SU-DHL-6 (cell line): ENCODE measurements around the gene SNCA.

Experiments used
- H2AFZ ChIP-seq: fragments of 200-600 bp; sonication (generic); 2 replicates; pipeline ENCODE4 v1.6.1; 2014; ENCODE audit warnings: low read depth, mild to moderate bottlenecking, moderate library complexity, mixed read lengths, antibody characterized with exemption, low read length; ENCODE audit not compliant: severe bottlenecking
- H3F3A ChIP-seq: fragments of 200-600 bp; shearing (Covaris generic); 2 replicates; pipeline ENCODE4 v1.6.0; 2016; ENCODE audit warnings: antibody characterized with exemption, mild to moderate bottlenecking; ENCODE audit not compliant: insufficient read depth
- H3K27ac ChIP-seq: fragments of 200-600 bp; sonication (generic); 2 replicates; pipeline ENCODE4 v1.5.1; 2016; ENCODE audit warnings: low read depth, mild to moderate bottlenecking, low read length, moderate library complexity, mixed read lengths
- H3K27me3 ChIP-seq: fragments of 200-600 bp; sonication (generic), shearing (Covaris generic); 2 replicates; pipeline ENCODE4 v1.6.0; 2014; ENCODE audit warnings: mild to moderate bottlenecking, low read length
- H3K36me3 ChIP-seq: fragments of 200-600 bp; sonication (generic); 2 replicates; pipeline ENCODE4 v1.6.1; 2014; ENCODE audit warnings: mild to moderate bottlenecking, low read length, mixed read lengths
- H3K4me2 ChIP-seq: fragments of 300-600, 200-600 bp; shearing (Covaris generic), sonication (generic); 2 replicates; pipeline ENCODE4 v1.6.0; 2014; ENCODE audit warnings: low read length, low read depth, mild to moderate bottlenecking; ENCODE audit not compliant: poor library complexity, severe bottlenecking
- H3K4me3 ChIP-seq: fragments of 200-600 bp; sonication (generic); 2 replicates; pipeline ENCODE4 v1.5.1; 2014; ENCODE audit warnings: antibody characterized with exemption, low read length, mild to moderate bottlenecking, mixed read lengths; ENCODE audit not compliant: insufficient read depth, poor library complexity, severe bottlenecking
- H3K79me2 ChIP-seq: fragments of 200-600 bp; sonication (generic); 2 replicates; pipeline ENCODE4 v1.6.1; 2014; ENCODE audit warnings: mild to moderate bottlenecking, low read length, moderate library complexity; ENCODE audit not compliant: insufficient read depth
- H3K9ac ChIP-seq: fragments of 200-600 bp; sonication (generic); 2 replicates; pipeline ENCODE4 v1.7.0; 2014; ENCODE audit warnings: mild to moderate bottlenecking, low read length
- H3K9me2 ChIP-seq: fragments of 200-600 bp; sonication (generic); replicated peaks from 2 replicates; pipeline ENCODE4 v1.6.1; 2014; ENCODE audit warnings: low read length; ENCODE audit not compliant: insufficient read depth
- H3K9me3 ChIP-seq: fragments of 200-600 bp; sonication (generic); 2 replicates; pipeline ENCODE4 v1.6.1; 2014; ENCODE audit warnings: low read length, mixed read lengths; ENCODE audit not compliant: insufficient read depth
- H4K20me1 ChIP-seq: fragments of 200-600 bp; sonication (generic); 2 replicates; pipeline ENCODE4 v1.6.1; 2014; ENCODE audit warnings: low read depth, mild to moderate bottlenecking, antibody characterized with exemption, low read length, moderate library complexity, mixed read lengths
- EZH2phosphoT487 ChIP-seq: fragments of 200-600 bp; sonication (generic), shearing (Covaris generic); conservative IDR thresholded peaks from 2 replicates; pipeline ENCODE4 v1.6.1; 2018; ENCODE audit warnings: mild to moderate bottlenecking, antibody characterized with exemption, low read length, moderate library complexity, mixed read lengths
- TF ChIP-seq, protein P1 (sequence below): fragments of 200-600 bp; sonication (generic); IDR thresholded peaks from one replicate; pipeline ENCODE4 v1.5.1; 2017; ENCODE audit warnings: antibody characterized with exemption, mild to moderate bottlenecking, low read length, moderate library complexity; ENCODE audit not compliant: insufficient read depth, poor library complexity, severe bottlenecking

Gene SNCA

DNA sequence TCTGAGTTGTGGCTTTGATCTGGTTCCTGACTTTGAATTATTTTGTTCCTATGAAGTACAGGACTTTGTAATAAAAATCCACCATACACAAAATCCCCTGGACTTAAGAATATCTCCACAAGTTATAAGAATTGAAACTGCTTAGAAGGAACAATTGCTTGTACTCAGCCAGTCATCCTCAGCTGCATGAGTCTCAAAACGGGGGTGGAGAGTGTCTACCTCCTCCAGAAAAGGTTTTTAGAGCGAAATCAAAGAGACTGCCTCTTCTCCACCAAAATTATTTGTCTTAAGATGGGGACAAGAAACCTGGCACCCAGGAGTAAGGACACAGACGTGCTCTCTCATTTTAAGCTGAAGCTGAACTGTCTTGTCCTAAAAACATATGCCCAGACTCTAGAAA, 74.7 kb downstream of the SNCA start:
- Histone ChIP-seq H3K9me3 (no peaks in the 10 kb centered on the region), H3K36me3 (no peaks in the 10 kb centered on the region), H2AFZ (no peak overlapping the region), H3K79me2 (no peaks in the 10 kb centered on the region), H3K9ac (no peak overlapping the region), H3K27ac (no peak overlapping the region), H3K4me3 (no peak overlapping the region), H4K20me1 (no peaks in the 10 kb centered on the region), H3K27me3 (no peaks in the 10 kb centered on the region), H3F3A (no peaks in the 10 kb centered on the region), H3K9me2 (no peaks in the 10 kb centered on the region), H3K4me2 (no peak overlapping the region)
- no peak for TF ChIP-seq EZH2phosphoT487
- TF ChIP-seq, protein P1, sequence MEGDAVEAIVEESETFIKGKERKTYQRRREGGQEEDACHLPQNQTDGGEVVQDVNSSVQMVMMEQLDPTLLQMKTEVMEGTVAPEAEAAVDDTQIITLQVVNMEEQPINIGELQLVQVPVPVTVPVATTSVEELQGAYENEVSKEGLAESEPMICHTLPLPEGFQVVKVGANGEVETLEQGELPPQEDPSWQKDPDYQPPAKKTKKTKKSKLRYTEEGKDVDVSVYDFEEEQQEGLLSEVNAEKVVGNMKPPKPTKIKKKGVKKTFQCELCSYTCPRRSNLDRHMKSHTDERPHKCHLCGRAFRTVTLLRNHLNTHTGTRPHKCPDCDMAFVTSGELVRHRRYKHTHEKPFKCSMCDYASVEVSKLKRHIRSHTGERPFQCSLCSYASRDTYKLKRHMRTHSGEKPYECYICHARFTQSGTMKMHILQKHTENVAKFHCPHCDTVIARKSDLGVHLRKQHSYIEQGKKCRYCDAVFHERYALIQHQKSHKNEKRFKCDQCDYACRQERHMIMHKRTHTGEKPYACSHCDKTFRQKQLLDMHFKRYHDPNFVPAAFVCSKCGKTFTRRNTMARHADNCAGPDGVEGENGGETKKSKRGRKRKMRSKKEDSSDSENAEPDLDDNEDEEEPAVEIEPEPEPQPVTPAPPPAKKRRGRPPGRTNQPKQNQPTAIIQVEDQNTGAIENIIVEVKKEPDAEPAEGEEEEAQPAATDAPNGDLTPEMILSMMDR = no peak

DNA sequence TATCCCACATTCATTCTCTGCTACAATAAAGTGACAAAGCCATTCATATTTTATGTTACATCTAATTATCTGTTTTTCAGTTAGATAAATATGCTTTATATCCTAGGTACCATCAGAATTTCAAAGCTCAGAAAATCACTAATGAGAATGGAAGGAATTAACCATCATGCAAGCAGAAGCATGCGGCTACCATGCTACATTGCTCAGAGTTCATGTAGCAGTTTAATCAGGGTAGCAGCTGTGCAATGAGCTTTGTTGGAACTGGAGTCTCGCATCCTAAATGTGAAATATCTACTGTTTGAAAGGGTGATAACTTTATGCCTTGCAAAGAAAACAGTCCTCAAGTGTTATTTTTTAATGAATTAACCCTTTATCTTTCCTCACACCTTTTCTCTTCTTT, 77.5 kb downstream of the SNCA start:
- H3K79me2 ChIP-seq = no peaks in the 10 kb centered on the region
- no peaks in the 10 kb centered on the region for H3K9me3 ChIP-seq
- no peaks in the 10 kb centered on the region for H3K36me3 ChIP-seq
- no peak overlapping the region for H3K9ac ChIP-seq
- H3K27ac ChIP-seq = no peak overlapping the region
- H3K27me3 ChIP-seq = no peaks in the 10 kb centered on the region
- H3K9me2 ChIP-seq = no peaks in the 10 kb centered on the region
- H3K4me2 ChIP-seq = no peak overlapping the region
- TF ChIP-seq EZH2phosphoT487 = no peak
- TF ChIP-seq, protein P1 = no peak
- no peaks in the 10 kb centered on the region for H3F3A ChIP-seq
- no peak overlapping the region for H2AFZ ChIP-seq
- H4K20me1 ChIP-seq = no peaks in the 10 kb centered on the region
- no peak overlapping the region for H3K4me3 ChIP-seq

DNA sequence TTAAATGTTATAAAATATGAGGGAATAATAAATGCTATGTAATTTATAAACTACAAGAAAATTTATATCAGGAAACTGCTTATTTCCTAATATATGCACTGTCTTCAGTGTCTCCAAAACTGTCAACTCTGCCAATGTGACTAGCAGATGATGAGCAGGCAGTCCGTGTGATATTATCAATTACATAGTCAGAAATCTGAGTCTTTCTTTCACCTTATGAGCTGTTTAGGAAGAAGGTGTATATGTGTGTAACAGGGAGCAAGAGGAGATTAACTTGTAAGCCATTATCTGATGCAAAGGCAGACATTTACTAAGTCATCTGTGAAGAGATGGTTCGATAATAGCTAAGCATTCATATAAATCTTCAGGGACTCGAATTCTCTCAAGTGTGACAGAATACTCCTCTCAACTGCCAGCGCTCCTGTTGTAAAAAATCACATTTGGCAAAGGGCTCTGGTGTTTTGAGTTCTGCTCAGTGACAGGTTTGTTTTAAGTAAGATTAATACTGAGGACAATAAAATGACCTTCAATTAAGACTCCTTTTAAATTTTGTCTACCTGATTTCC, 79.7 kb downstream of the SNCA start:
- no peaks in the 10 kb centered on the region for H3K36me3 ChIP-seq
- no peaks in the 10 kb centered on the region for H4K20me1 ChIP-seq
- TF ChIP-seq EZH2phosphoT487 = no peak
- TF ChIP-seq, protein P1 = no peak
- H3K27ac ChIP-seq = no peak overlapping the region
- H3K27me3 ChIP-seq = no peaks in the 10 kb centered on the region
- H3K4me2 ChIP-seq = no peak overlapping the region
- H3K9ac ChIP-seq = no peak overlapping the region
- H3F3A ChIP-seq = no peaks in the 10 kb centered on the region
- no peak overlapping the region for H3K4me3 ChIP-seq
- H3K79me2 ChIP-seq = no peaks in the 10 kb centered on the region
- no peaks in the 10 kb centered on the region for H3K9me3 ChIP-seq
- H3K9me2 ChIP-seq = no peaks in the 10 kb centered on the region
- H2AFZ ChIP-seq = no peak overlapping the region
